Measurements from ENCODE around the gene OAS1.
"Not testable (repeated sequence)": the region's sequence is repeated elsewhere in the genome, so short reads cannot be mapped to it uniquely, and the experiment has no call there.

The OAS1 gene

DNA sequence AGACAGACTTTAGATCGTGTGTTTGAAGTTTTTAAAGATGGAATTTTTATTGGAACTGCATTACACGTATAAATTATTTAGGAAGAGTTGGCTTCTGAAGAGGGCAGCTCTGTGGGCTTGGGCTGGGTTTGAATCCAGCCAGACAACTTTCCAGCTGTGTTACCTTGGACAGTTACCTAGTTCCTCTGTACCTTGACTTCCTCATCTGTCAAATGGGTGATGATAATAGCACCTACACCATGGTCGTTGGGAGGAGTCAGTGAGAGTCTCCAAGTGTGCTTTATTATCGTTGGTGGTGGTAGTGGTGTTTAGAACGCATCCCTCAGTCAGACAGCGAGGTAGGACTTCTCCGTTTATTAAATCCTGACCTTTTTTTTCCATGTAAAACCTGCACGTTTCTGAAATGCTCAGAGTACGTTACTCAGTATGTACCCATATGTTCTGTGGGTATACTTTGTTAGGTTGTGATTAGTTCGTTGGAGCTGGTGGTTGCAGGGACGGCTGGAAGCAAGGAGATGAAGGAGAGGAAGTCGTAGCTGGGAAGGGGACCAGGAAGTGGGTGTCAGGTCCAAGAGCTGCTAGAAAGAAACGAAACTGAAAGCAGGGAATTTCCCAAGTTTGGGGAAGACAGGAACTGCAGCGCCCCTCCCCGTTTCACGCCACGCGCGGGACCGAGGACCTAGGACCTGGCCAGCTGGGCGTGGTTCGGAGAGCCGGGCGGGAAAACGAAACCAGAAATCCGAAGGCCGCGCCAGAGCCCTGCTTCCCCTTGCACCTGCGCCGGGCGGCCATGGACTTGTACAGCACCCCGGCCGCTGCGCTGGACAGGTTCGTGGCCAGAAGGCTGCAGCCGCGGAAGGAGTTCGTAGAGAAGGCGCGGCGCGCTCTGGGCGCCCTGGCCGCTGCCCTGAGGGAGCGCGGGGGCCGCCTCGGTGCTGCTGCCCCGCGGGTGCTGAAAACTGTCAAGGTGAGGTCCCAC, 31.3 kb downstream of the OAS1 start, which contains the start of gene OAS3:
Gene OAS3, plus strand, starts transcription at position 734 of the 979 bp plus-strand sequence. Its CDS starts 57 bp downstream, at position 791.
- peak; percentile 62 for DNase-seq

DNA sequence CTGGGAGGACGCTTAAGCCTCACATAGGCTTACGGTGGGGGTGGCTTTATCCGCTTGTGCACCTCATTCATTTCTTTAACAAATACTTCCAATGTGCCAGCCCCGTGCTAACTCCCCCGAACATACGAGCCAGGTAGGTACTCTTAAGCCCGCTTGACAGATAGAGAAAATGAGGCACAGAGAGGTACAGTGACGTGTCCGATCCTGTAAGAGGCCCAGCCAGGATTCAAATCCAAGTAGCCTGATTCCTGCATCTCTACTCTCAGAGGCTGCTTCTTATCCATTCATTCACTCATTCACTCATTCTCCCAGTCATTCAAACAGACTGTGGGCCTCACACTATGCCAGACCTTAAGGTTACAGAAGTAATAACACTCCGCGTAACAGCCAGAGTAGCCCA, 32.0 kb downstream of the OAS1 start:
- no peak for DNase-seq

DNA sequence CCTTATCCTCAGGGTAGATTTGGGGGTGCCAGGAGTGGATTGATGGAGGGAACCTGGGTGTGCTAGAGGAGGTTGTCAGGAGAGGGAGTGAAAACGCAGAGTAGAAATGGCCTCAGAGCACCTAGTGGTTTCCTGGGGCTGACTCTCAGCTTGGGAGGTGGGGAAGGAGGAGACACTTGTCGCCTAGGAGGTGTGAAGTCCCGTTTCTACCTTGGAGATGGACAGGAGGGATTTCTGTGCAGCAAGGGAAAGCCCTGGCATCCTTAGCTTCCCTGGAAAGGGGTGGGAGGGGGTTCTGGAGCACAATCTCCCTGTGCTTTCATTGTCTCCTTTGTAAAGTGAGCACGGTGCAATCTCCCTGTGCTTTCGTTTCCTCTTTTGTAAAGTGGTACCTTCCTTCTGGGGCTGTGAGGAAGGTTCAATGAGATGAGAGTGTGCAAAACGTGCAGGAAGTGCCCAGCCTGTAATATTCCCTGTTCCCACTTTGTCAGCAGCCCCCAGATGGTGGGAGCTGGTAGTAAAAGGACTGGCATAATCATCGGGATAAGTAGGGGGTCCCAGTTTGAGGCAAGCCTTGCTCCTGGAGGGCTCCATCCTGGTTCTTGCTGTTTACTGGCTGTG, 33.1 kb downstream of the OAS1 start:
- DNase-seq: no peak

DNA sequence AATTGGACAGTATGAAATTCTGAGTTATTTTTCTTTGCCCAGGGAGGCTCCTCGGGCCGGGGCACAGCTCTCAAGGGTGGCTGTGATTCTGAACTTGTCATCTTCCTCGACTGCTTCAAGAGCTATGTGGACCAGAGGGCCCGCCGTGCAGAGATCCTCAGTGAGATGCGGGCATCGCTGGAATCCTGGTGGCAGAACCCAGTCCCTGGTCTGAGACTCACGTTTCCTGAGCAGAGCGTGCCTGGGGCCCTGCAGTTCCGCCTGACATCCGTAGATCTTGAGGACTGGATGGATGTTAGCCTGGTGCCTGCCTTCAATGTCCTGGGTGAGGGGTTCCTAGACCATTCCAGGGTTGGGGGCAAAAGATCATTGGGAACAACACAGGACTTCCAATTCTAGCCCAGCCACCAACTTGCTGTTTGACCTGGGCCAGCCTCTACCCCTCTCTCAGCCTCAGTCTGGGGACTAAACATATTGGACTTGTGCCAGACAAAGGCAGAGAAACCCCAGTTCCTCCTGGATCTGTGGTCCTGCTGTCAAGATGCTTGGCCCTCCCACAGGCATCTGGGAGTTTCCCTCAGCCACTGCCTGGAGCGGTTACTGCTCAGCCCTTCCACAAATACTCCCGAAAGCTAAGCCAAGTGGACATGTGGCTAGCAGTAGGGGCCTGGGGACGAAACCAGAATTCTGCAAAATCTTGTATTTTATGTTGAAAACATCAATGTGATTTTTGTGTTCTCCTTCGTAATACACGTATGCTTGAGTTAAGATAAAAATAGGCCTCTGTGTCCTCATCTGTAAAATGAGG, 35.0 kb downstream of the OAS1 start:
- no peak for DNase-seq

DNA sequence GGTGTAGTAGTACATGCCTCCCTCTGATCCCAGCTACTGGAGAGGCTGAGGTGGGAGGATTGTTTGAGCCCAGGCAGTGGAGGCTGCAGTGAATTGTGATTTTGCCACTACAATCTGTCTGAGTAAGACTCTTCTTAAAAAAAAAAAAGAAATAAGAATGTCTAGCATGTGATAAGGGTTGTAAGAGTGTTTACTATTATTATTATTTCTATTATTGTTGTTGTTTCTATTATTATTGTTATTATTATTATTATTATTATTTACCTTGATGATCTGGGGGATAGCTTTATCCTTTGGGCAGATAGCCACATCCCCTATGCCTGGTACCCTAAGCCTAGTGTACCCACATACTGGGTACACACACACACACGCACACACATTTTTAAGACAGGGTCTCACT, 35.8 kb downstream of the OAS1 start:
- no peak for DNase-seq

DNA sequence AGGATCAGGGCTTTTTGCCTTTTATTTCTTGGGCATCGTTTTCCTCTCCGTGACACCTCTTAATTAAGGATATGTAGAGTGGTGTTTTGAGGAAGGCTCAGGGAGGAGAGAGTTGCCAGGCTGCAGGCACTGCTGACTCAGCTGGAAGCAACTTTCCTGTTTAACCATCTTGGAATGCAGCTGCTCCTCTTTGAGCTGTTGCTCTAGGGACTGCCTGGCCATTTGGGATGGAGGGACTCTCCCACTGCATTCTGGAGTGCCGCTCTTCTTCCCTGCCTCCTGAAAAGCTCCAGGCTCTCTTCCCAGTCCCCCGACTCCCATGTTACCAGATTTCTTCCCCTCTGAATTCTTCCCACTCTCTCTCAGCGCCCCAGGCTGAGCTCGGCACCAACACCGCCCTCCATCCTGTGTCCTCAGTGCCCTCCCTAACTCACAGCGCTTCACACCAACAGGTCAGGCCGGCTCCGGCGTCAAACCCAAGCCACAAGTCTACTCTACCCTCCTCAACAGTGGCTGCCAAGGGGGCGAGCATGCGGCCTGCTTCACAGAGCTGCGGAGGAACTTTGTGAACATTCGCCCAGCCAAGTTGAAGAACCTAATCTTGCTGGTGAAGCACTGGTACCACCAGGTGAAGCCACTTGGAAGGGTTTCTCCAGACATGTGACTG, 37.4 kb downstream of the OAS1 start:
- no peak for DNase-seq

DNA sequence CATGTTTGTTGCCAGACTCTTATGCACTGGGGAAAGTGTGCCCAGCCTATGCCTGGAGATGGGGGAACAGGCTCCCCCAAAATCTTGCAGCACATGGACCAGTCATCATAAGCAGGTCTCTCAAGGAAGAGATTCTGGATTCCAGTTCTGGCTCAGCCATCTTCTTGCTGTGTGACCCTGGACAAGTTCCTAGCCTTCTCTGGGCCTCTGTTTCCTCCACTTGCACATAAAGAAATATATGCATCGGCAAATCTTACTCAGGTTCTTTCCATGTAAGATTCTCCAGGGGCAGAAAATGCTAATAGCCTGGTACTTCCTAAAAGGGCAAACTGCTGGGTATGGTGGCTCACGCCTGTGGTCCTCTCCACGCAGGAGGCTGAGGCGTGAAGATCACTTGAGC, 38.8 kb downstream of the OAS1 start:
- no peak for DNase-seq

DNA sequence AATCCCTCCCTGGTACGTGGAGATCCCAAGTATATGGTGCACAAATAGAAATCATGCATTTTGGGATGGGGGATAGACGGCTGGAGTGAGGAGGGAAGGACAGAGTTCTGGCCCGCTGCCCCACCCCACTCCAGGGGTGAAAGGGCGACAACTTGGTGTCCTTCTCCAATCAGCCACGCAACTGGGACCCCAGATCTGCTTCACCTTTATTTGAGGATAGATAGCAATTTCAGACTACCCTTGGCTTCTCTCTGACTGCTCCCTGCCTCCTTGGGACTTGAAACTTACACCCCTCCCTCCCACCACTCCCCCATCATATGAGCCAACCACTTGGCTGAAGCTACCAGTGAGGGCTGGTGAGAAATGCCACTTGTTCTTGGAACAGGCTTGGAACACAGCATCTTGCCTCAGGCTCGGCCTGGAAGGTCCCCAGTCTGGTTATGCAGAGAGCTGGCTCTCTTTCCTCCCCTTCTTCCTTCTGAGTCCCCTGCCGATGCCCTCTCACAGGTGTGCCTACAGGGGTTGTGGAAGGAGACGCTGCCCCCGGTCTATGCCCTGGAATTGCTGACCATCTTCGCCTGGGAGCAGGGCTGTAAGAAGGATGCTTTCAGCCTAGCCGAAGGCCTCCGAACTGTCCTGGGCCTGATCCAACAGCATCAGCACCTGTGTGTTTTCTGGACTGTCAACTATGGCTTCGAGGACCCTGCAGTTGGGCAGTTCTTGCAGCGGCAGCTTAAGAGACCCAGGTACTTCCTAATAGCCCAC, 39.7 kb downstream of the OAS1 start:
- DNase-seq: no peak

DNA sequence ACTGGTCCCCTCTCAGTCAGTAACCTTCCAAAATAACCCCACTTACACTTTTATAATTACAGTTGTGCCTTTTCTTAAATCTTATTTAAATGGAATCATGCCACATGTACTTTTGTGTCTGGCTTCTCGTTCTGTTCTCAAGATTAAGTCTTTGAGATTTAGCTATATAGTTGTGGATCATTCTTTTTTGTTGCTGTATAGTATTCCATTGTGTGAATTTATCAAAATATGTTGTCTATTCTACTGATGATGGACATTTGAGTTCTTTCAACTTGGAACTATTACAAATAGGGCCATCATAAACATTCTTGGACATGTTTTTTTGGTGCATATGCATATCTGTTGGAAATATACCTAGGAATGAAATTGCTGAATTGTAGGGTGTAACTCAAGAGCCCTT, 40.6 kb downstream of the OAS1 start:
- DNase-seq: no peak

DNA sequence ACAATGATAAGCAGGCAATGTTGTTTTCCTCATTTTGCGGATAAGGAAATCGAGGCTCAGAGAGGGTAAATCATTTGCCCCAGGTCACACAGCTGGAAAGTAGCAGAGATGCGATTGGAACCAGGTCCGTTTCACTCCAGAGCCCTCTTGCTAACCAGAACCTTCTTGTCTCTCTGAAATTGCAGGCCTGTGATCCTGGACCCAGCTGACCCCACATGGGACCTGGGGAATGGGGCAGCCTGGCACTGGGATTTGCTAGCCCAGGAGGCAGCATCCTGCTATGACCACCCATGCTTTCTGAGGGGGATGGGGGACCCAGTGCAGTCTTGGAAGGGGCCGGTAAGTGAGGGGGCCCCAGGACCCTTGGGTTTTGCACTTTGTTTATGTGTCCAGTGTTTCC, 41.0 kb downstream of the OAS1 start:
- DNase-seq: no peak

DNA sequence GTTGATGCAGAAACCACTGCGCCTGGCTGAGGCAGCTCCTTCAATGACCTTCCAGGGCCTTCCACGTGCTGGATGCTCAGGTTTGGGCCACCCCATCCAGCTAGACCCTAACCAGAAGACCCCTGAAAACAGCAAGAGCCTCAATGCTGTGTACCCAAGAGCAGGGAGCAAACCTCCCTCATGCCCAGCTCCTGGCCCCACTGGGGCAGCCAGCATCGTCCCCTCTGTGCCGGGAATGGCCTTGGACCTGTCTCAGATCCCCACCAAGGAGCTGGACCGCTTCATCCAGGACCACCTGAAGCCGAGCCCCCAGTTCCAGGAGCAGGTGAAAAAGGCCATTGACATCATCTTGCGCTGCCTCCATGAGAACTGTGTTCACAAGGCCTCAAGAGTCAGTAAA, 42.0 kb downstream of the OAS1 start:
- DNase-seq: no peak

DNA sequence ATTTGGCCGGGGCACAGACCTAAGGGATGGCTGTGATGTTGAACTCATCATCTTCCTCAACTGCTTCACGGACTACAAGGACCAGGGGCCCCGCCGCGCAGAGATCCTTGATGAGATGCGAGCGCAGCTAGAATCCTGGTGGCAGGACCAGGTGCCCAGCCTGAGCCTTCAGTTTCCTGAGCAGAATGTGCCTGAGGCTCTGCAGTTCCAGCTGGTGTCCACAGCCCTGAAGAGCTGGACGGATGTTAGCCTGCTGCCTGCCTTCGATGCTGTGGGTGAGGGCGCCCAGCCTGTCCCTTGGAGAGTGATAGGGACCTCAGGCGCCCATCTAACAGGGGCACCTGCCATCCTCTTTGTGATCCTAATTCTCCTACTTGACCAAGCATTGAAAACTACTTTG, 43.9 kb downstream of the OAS1 start:
- DNase-seq: no peak

DNA sequence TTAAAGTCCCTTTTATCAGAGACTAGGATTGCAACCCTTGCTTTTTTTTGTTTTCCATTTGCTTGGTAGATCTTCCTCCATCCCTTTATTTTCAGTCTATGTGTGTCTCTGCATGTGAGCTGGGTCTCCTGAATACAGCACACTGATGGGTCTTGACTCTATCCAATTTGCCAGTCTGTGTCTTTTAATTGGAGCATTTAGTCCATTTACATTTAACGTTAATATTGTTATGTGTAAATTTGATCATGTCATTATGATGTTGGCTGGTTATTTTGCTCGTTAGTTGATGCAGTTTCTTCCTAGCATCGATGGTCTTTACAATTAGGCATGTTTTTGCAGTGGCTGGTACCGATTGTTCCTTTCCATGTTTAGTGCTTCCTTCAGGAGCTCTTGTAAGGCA, 50.4 kb downstream of the OAS1 start:
- not testable (repeated sequence) for DNase-seq

DNA sequence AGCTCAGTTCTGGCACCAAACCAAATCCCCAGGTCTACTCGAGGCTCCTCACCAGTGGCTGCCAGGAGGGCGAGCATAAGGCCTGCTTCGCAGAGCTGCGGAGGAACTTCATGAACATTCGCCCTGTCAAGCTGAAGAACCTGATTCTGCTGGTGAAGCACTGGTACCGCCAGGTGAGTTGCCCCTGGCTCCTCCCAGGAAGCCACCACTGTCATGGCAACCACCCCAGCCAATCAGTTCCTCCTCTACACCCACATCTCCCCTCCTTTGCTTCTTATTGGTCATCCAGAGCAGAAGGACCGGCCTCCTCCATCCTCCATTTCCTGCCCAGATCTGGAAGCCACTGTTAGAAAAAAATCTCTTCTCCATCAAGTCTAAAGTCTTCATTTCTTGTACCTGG, 54.3 kb downstream of the OAS1 start:
- no peak for DNase-seq

DNA sequence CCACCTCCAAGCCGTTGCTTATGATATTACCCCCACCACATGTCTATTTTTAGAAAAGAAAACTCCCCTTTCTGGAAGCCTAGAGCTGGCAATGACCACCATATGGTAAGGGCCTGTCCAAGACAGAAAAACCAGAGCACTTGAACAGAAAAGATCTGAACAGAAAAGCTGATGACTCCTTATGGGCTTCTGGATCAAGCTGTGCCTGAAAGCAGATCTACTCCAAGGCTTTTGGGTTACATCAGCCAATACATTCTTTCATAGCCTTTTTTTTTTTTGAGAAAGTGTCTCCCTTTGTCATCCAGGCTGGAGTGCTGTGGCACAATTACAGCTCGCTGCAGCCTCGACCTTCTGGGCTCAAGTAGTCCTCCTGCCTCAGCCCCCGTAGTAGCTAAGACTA, 54.8 kb downstream of the OAS1 start:
- no peak for DNase-seq

DNA sequence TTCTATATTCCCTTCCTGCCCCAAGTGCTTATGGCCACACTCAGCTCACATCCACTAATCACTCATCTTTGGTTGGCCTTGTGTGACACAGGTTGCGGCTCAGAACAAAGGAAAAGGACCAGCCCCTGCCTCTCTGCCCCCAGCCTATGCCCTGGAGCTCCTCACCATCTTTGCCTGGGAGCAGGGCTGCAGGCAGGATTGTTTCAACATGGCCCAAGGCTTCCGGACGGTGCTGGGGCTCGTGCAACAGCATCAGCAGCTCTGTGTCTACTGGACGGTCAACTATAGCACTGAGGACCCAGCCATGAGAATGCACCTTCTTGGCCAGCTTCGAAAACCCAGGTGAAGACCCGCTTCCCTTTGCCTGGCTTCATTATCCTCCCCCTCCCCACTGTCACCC, 55.8 kb downstream of the OAS1 start:
- no peak for DNase-seq

DNA sequence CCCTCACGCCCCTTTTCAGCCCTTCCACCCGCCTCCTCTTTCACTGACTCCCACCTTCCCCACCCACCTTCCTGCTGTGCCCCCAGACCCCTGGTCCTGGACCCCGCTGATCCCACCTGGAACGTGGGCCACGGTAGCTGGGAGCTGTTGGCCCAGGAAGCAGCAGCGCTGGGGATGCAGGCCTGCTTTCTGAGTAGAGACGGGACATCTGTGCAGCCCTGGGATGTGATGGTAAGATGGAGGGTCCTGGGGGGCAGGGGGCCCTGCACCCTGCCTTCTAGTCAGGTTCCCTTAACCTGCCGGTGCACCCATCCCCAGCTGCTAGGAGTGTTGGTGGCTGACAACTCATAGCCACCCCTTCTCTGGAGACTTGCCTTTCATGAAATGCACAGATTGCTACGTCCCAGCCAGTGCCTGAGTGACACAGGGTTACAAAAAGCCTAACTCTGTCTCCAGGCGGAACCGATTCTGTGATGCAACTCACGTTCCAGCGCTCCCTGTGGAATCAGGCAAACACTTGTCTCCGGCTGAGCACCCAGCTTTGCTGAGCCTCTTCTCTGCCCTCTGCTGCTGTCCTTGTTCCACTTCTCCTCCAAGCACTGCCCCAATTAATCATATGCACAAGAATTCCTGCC, 56.6 kb downstream of the OAS1 start:
- DNase-seq: no peak

DNA sequence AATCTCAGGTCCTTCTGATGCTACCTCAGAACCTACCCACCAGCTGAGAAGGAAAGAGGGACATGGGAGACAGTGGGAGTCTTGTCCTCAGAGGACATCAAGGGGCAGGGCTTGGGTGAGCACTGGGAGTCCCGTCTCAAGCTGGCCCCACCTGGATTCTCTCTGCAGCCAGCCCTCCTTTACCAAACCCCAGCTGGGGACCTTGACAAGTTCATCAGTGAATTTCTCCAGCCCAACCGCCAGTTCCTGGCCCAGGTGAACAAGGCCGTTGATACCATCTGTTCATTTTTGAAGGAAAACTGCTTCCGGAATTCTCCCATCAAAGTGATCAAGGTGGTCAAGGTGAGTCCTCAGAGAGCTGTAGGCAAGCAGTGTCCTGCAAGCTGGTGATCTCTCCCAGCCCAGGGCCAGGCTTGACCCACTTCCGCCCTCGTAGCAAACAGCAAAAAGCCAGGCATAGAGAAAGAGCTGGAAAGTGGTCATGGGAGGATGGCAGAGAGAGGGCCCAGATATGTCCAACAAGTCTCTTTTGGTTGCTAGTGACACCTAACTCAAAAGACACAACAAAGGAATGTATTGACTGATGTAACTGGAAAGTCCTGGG, 57.4 kb downstream of the OAS1 start:
- DNase-seq: no peak

DNA sequence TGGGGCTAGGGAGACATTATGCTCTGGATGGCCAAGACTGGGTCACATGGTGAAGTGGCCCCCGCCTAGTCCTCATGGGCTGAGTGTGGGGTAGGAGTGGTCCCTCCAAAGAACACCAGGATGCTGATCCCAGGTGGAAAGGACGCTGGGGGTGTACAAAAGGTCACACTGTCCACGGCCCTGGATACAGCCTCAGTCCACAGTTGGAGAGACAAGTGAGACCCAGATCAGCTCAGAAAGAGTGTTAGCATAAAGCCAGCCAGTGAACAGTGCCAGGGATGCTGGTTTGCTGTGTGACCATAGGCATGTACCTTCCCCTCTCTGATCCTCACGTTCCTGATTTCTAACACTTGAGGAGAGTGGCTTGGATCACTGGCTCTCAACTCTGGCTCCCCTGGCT, 58.2 kb downstream of the OAS1 start:
- no peak for DNase-seq

DNA sequence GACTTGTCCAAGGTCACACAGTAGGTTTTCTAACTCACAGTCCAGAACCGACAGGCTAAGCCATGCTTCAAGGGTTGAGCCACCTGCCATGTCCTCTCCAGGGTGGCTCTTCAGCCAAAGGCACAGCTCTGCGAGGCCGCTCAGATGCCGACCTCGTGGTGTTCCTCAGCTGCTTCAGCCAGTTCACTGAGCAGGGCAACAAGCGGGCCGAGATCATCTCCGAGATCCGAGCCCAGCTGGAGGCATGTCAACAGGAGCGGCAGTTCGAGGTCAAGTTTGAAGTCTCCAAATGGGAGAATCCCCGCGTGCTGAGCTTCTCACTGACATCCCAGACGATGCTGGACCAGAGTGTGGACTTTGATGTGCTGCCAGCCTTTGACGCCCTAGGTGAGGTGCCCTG, 58.9 kb downstream of the OAS1 start:
- no peak for DNase-seq

DNA sequence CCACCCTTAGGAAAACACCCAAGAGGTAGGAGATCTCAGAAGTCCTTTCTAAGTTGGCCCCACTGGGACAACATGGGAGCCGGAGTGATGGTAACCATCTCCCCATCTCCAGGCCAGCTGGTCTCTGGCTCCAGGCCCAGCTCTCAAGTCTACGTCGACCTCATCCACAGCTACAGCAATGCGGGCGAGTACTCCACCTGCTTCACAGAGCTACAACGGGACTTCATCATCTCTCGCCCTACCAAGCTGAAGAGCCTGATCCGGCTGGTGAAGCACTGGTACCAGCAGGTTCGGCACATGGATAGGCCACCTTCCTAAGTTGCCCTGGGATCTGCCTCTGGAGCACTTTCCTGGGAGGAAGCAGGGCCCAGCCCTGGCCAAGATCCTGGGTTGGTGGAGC, 60.5 kb downstream of the OAS1 start:
- no peak for DNase-seq

All from HCEC 1CT (cell line).